Suppressor macrophage treated with lipopolysaccharide for 4 hours (primary cell): Measurements from ENCODE around the gene TNIK.

ENCODE experiments used
- DNase-seq: peaks from one replicate; pipeline ENCODE4 v3.0.0-alpha.2; 2020

Gene TNIK

GRCh38 chr3:171459942-171460724 is at the start of gene TNIK:
TNIK (minus strand) TSS chr3:171460405; CDS start chr3:171460063, 342 bp downstream.
- peak; percentile 90 for DNase-seq

GRCh38 chr3:171508676-171509075 is 48.5 kb upstream of the TNIK start:
- no peak for DNase-seq

GRCh38 chr3:171508206-171508605 is 48.0 kb upstream of the TNIK start:
- no peak for DNase-seq

GRCh38 chr3:171506743-171507319 is 46.6 kb upstream of the TNIK start:
- no peak for DNase-seq

- DNase-seq, result no peak
Measured at GRCh38 chr3:171505822-171506333, 45.7 kb upstream of the TNIK start.

GRCh38 chr3:171504376-171504775 is 44.2 kb upstream of the TNIK start:
- no peak for DNase-seq

GRCh38 chr3:171503817-171504216 is 43.6 kb upstream of the TNIK start:
- no peak for DNase-seq

- no peak for DNase-seq
Measured at GRCh38 chr3:171498921-171499320, 38.7 kb upstream of the TNIK start.

- DNase-seq, result no peak
Measured at GRCh38 chr3:171497468-171497867, 37.3 kb upstream of the TNIK start.

GRCh38 chr3:171495413-171495812 is 35.2 kb upstream of the TNIK start:
- no peak for DNase-seq

GRCh38 chr3:171494457-171495109 is 34.4 kb upstream of the TNIK start:
- no peak for DNase-seq

GRCh38 chr3:171491361-171491760 is 31.2 kb upstream of the TNIK start:
- peak; percentile 54 for DNase-seq

GRCh38 chr3:171490901-171491300 is 30.7 kb upstream of the TNIK start:
- DNase-seq, result no peak

- DNase-seq, result no peak
Measured at GRCh38 chr3:171489348-171489747, 29.1 kb upstream of the TNIK start.

- no peak for DNase-seq
Measured at GRCh38 chr3:171488479-171488878, 28.3 kb upstream of the TNIK start.

GRCh38 chr3:171487382-171487781 is 27.2 kb upstream of the TNIK start:
- DNase-seq, result no peak

- no peak for DNase-seq
Measured at GRCh38 chr3:171485338-171485737, 25.1 kb upstream of the TNIK start.

GRCh38 chr3:171481011-171481410 is 20.8 kb upstream of the TNIK start:
- DNase-seq, result no peak

GRCh38 chr3:171480526-171480925 is 20.3 kb upstream of the TNIK start:
- no peak for DNase-seq

- DNase-seq, result no peak
Measured at GRCh38 chr3:171476532-171477102, 16.4 kb upstream of the TNIK start.

GRCh38 chr3:171472552-171472951 is 12.3 kb upstream of the TNIK start:
- no peak for DNase-seq

- DNase-seq, result no peak
Measured at GRCh38 chr3:171470714-171471227, 10.6 kb upstream of the TNIK start.

GRCh38 chr3:171469376-171469775 is 9.2 kb upstream of the TNIK start:
- DNase-seq, result no peak
